Naive thymus-derived CD4-positive, alpha-beta T cell (primary cell): ENCODE results near the gene MED4. TPM values are rescaled to one million over a fixed set of nuclear protein-coding genes. Genes with fewer than 3 reads are reported as not detected.

ENCODE experiments used
- polyA plus RNA-seq, 2 donors: library from polyadenylated mRNA; unstranded; fragments of 300-500 nt; fragmentation: Illumina TruSeq; gene quantifications; one replicate each; pipeline ENCODE4 v1.2.3, GENCODE V29; 2021
- total RNA-seq, 6 experiments: library from RNA in 5 of 6; stranded (reverse) in 5 of 6; gene quantifications; 1 replicate in 5 of 6; 2 replicates in 1 of 6; pipeline ENCODE4 v1.2.3 and lab custom pipeline; 2021 to 2026

MED4 gene
- total and polyA plus RNA-seq, 7 experiments from 2014 or later, result 43.4 to 90.0 (median 52.2) TPM

Other genes starting within 250 kb of the MED4 start
- gene SUCLA2, start 93.8 kb downstream of the MED4 start, total RNA-seq, result 10 to 100 TPM; 20.0 to 36.6 (median 26.4) TPM
- gene SUCLA2, start 93.8 kb downstream of the MED4 start, polyA plus RNA-seq, result 10 to 100 TPM; 26.1 to 34.4 TPM
- gene NUDT15, start 57.4 kb downstream of the MED4 start, total RNA-seq, result 10 to 100 TPM in 1 of 5 experiments, 1 to 10 TPM in 4; 4.3 to 13.6 (median 8.7) TPM
- 10 to 100 TPM in 1 of 2 donors, 1 to 10 TPM in 1; 7.2 to 10.0 TPM for gene NUDT15, start 57.4 kb downstream of the MED4 start, polyA plus RNA-seq
- gene ITM2B, start 138.1 kb upstream of the MED4 start, total RNA-seq, result 100 to 1,000 TPM; 190 to 733 (median 412) TPM
- gene ITM2B, start 138.1 kb upstream of the MED4 start, polyA plus RNA-seq, result 1,000 to 10,000 TPM; 1,112 to 1,479 TPM
- gene RB1, start 208.6 kb upstream of the MED4 start, total RNA-seq, result 10 to 100 TPM; 18.0 to 37.1 (median 23.6) TPM
- gene RB1, start 208.6 kb upstream of the MED4 start, polyA plus RNA-seq, result 10 to 100 TPM; 12.1 to 13.5 TPM